H1 (cell line): ENCODE data around the gene TLE2. TPM values are rescaled to one million over a fixed set of nuclear protein-coding genes. Genes with fewer than 3 reads are reported as not detected.
"Not testable (repeated sequence)": the region's sequence is repeated elsewhere in the genome, so short reads cannot be mapped to it uniquely, and the experiment has no call there.

Source experiments
- CTCF ChIA-PET: fragments of 300-600 bp; sonication (Branson Sonifier 250); formaldehyde crosslinking; loops from one replicate; lab custom pipeline; 2021; ENCODE audit not compliant: partially characterized antibody; lab: Charles Lee
- POLR2A ChIA-PET: fragments of 300-600 bp; sonication (Branson Sonifier 250); formaldehyde crosslinking; loops from one replicate; lab custom pipeline; 2021; ENCODE audit warnings: inconsistent platforms; ENCODE audit not compliant: partially characterized antibody; lab: Charles Lee
- DNase-seq, 2 experiments: peaks; one replicate each; pipeline versions ENCODE4 v3.0.0 to v3.0.0-alpha.2; 2010 to 2022; ENCODE audit warnings: low spot score in 2 of 2, low read depth in 1 of 2, mixed read lengths in 1 of 2
- FAIRE-seq: peaks from 2 replicates; lab custom pipeline; 2011; peaks lifted over from hg19 to GRCh38; lab: Jason Lieb, UNC
- H2AFZ ChIP-seq: 2 replicates; pipeline ENCODE4 v1.8.1; 2012; ENCODE audit warnings: low read length, inconsistent platforms
- H2AK5ac ChIP-seq: 2 replicates; pipeline ENCODE4 v1.6.1; 2013; ENCODE audit warnings: low read depth, low read length
- H2BK120ac ChIP-seq: replicated peaks from 2 replicates; pipeline ENCODE3; 2013; ENCODE audit warnings: low read depth, low read length, inconsistent platforms
- H2BK12ac ChIP-seq: 2 replicates; pipeline ENCODE4 v1.6.1; 2013; ENCODE audit warnings: low read depth, low read length
- H2BK15ac ChIP-seq: 2 replicates; pipeline ENCODE4 v1.6.1; 2013; ENCODE audit warnings: low read length
- H2BK20ac ChIP-seq: 2 replicates; pipeline ENCODE4 v1.6.1; 2013; ENCODE audit warnings: low read length
- H2BK5ac ChIP-seq: 2 replicates; pipeline ENCODE4 v1.6.1; 2013; ENCODE audit warnings: low read depth, low read length
- H3K14ac ChIP-seq: 2 replicates; pipeline ENCODE4 v1.6.1; 2013; ENCODE audit warnings: inconsistent platforms; ENCODE audit not compliant: insufficient read length
- H3K18ac ChIP-seq: 2 replicates; pipeline ENCODE4 v1.6.1; 2013; ENCODE audit warnings: low read length; ENCODE audit errors: extremely low read depth
- H3K23ac ChIP-seq: 2 replicates; pipeline ENCODE4 v1.6.1; 2013; ENCODE audit warnings: inconsistent platforms; ENCODE audit not compliant: insufficient read length
- H3K23me2 ChIP-seq: 2 replicates; pipeline ENCODE4 v1.6.1; 2013; ENCODE audit warnings: low read depth, low read length
- H3K27ac ChIP-seq: 2 replicates; pipeline ENCODE4 v1.6.1; 2011; ENCODE audit warnings: low read depth, low read length, inconsistent platforms
- H3K27me3 ChIP-seq, 4 experiments: replicated peaks in 1 of 4; 1 replicate in 1 of 4; 2 replicates in 3 of 4; pipeline versions ENCODE4 v1.6.1 to v1.8.1; 2011 to 2013; ENCODE audit warnings: low read length in 3 of 4, mild to moderate bottlenecking in 3 of 4, inconsistent platforms in 2 of 4, mixed read lengths in 2 of 4, moderate library complexity in 1 of 4; ENCODE audit not compliant: control insufficient read depth in 3 of 4, insufficient read depth in 3 of 4; ENCODE audit errors: extremely low read depth in 1 of 4
- H3K36me3 ChIP-seq, 4 experiments: 2 replicates each; pipeline versions ENCODE4 v1.6.1 to v1.8.1; 2011 to 2013; ENCODE audit warnings: mild to moderate bottlenecking in 4 of 4, low read length in 3 of 4, moderate library complexity in 2 of 4, control low read depth in 1 of 4, inconsistent platforms in 1 of 4; ENCODE audit not compliant: insufficient read depth in 4 of 4, control insufficient read depth in 2 of 4
- H3K4ac ChIP-seq: replicated peaks from 2 replicates; pipeline ENCODE3; 2013; ENCODE audit warnings: low read length, low read depth, mixed read lengths, inconsistent platforms; ENCODE audit not compliant: insufficient read length
- H3K4me1 ChIP-seq, 4 experiments: replicated peaks in 1 of 4; 1 replicate in 1 of 4; 2 replicates in 3 of 4; pipeline versions ENCODE4 v1.6.1 to v1.8.1; 2011 to 2013; ENCODE audit warnings: low read length in 3 of 4, inconsistent platforms in 2 of 4, mixed read lengths in 1 of 4; ENCODE audit not compliant: insufficient read depth in 4 of 4, control insufficient read depth in 3 of 4
- H3K4me2 ChIP-seq, 2 experiments: 2 replicates each; pipeline versions ENCODE4 v1.6.1 to v1.8.1; 2011 to 2013; ENCODE audit warnings: low read depth in 2 of 2, low read length in 2 of 2, control low read depth in 1 of 2, inconsistent platforms in 1 of 2, mild to moderate bottlenecking in 1 of 2; ENCODE audit not compliant: insufficient read depth in 1 of 2
- H3K4me3 ChIP-seq, 4 experiments: fragments of 200-600, 300-600 bp in 1 of 4; sonication (generic), shearing (Covaris generic), sonication (Bioruptor Twin) in 1 of 4; 2 replicates each; pipeline versions ENCODE4 v1.5.1 to v1.8.1; 2011 to 2016; ENCODE audit warnings: low read length in 4 of 4, low read depth in 3 of 4, control low read depth in 2 of 4, inconsistent platforms in 2 of 4, mild to moderate bottlenecking in 2 of 4, mixed read lengths in 1 of 4, moderate library complexity in 1 of 4; ENCODE audit not compliant: insufficient read depth in 2 of 4; ENCODE audit errors: extremely low read depth in 1 of 4
- H3K56ac ChIP-seq: replicated peaks from 2 replicates; pipeline ENCODE3; 2013; ENCODE audit warnings: low read depth, mild to moderate bottlenecking, mixed read lengths, low read length, inconsistent platforms; ENCODE audit not compliant: insufficient read length
- H3K79me1 ChIP-seq: 2 replicates; pipeline ENCODE4 v1.6.1; 2013; ENCODE audit warnings: low read depth, low read length, control low read depth
- H3K79me2 ChIP-seq, 2 experiments: 2 replicates each; pipeline versions ENCODE4 v1.6.1 to v1.8.1; 2012 to 2013; ENCODE audit warnings: low read length in 2 of 2, mild to moderate bottlenecking in 2 of 2, inconsistent platforms in 1 of 2; ENCODE audit not compliant: insufficient read depth in 2 of 2, control insufficient read depth in 1 of 2
- H3K9ac ChIP-seq, 4 experiments: replicated peaks in 1 of 4; 1 replicate in 1 of 4; 2 replicates in 3 of 4; pipeline versions ENCODE4 v1.6.1 to v1.8.1; 2011 to 2013; ENCODE audit warnings: low read depth in 3 of 4, low read length in 3 of 4, control low read depth in 2 of 4, mild to moderate bottlenecking in 2 of 4, moderate library complexity in 2 of 4, inconsistent platforms in 1 of 4; ENCODE audit errors: extremely low read depth in 1 of 4
- H3K9me3 ChIP-seq, 2 experiments: 2 replicates each; pipeline versions ENCODE4 v1.6.1 to v1.8.1; 2012 to 2013; ENCODE audit warnings: mild to moderate bottlenecking in 2 of 2, moderate library complexity in 2 of 2, control low read depth in 1 of 2, inconsistent platforms in 1 of 2, low read depth in 1 of 2, low read length in 1 of 2, mixed read lengths in 1 of 2; ENCODE audit not compliant: insufficient read depth in 2 of 2
- H4K20me1 ChIP-seq, 2 experiments: replicated peaks in 1 of 2; 2 replicates each; pipeline versions ENCODE3 to v1.8.1; 2011 to 2013; ENCODE audit warnings: inconsistent platforms in 2 of 2, low read length in 2 of 2, mild to moderate bottlenecking in 1 of 2; ENCODE audit not compliant: insufficient read depth in 2 of 2, control insufficient read depth in 1 of 2
- H4K5ac ChIP-seq: 2 replicates; pipeline ENCODE4 v1.6.1; 2013; ENCODE audit warnings: low read length, low read depth, mixed read lengths, inconsistent platforms; ENCODE audit not compliant: insufficient read length
- H4K8ac ChIP-seq: 2 replicates; pipeline ENCODE4 v1.8.0; 2013; ENCODE audit warnings: mild to moderate bottlenecking, moderate library complexity, low read length, inconsistent platforms; ENCODE audit not compliant: insufficient read depth; ENCODE audit errors: extremely low read depth
- H4K91ac ChIP-seq: replicated peaks from 2 replicates; pipeline ENCODE3; 2013; ENCODE audit warnings: low read length, mixed read lengths, inconsistent platforms; ENCODE audit not compliant: insufficient read length
- WGBS, 2 experiments: shearing (Covaris generic) in 1 of 2; methylation state at CpG; one replicate each; pipeline versions ENCODE4 v1.1.6 to v1.1.7; 2013 to 2015; ENCODE audit warnings: low lambda C conversion rate in 2 of 2, mixed read lengths in 2 of 2, inconsistent platforms in 1 of 2, low coverage in 1 of 2, missing lambda C conversion rate in 1 of 2; ENCODE audit not compliant: insufficient replicate concordance in 2 of 2, insufficient coverage in 1 of 2, insufficient read length in 1 of 2; ENCODE audit errors: extremely low coverage in 1 of 2, missing lambda C conversion rate in 1 of 2; 5-methylcytosine and 5-hydroxymethylcytosine counted together
- polyA plus RNA-seq, 7 experiments: library from polyadenylated mRNA; depleted of rRNA in 3 of 7; stranded (reverse) in 5 of 7; unstranded in 2 of 7; fragments of >200 nt in 5 of 7; fragments of 200-250 nt in 2 of 7; gene quantifications; 1 replicate in 5 of 7; 2 replicates in 1 of 7; 4 replicates in 1 of 7; pipeline versions ENCODE4 v1.2.1 to v1.2.3, GENCODE V29; 2011 to 2013; ENCODE audit warnings: missing spikeins in 2 of 7, mixed read lengths in 2 of 7
- total RNA-seq: library from RNA; stranded (reverse); fragmentation: NEBNext Ultra II Directional; extraction: Animal tissue kit (Norgen Biotek cat#: 25700); gene quantifications from 2 replicates; pipeline ENCODE4 v1.2.1, GENCODE V29; 2021

TLE2 gene
- total and polyA plus RNA-seq, 2 of the 8 experiments (the other 6 are each of a cell fraction or from before 2014, with no cell fraction given) = 8.0 to 11.5 TPM

- H3K79me1 ChIP-seq, H4K5ac ChIP-seq, H3K79me2 ChIP-seq, H3K4ac ChIP-seq, DNase-seq, H2BK15ac ChIP-seq, FAIRE-seq, H3K27ac ChIP-seq, H2BK5ac ChIP-seq, H3K18ac ChIP-seq, H3K9ac ChIP-seq, H3K9me3 ChIP-seq, H4K20me1 ChIP-seq, H2AFZ ChIP-seq, H2AK5ac ChIP-seq, H3K36me3 ChIP-seq, H2BK120ac ChIP-seq, H3K14ac ChIP-seq, H4K8ac ChIP-seq, H3K23ac ChIP-seq, H3K56ac ChIP-seq, H2BK12ac ChIP-seq: not testable (repeated sequence)
- H2BK20ac ChIP-seq = 0 out of 2 replicates have a peak overlapping the region, but pooled peaks have one; percentile 13
- peaks cover 3 to 25% (median 15%) of the 10 kb centered on the region in 4 experiments; a peak in 5 of 7 replicates for H3K27me3 ChIP-seq
- peaks cover 0 to 18% (median 15%) of the 10 kb centered on the region in 4 experiments; a peak in 6 of 7 replicates for H3K4me1 ChIP-seq
- peaks cover 22% of the 10 kb centered on the region for H3K23me2 ChIP-seq
- 62% methylated on average over 11 of the region's 14 CpGs; no CpG with 5 or more reads in 1 of the 2 experiments for WGBS, 2 experiments
- peak overlapping the region; percentile 71 to 90; a peak in 3 of 4 replicates for H3K4me2 ChIP-seq
- peak overlapping the region in 2 of 4 experiments; percentile 49 to 73; a peak in 3 of 8 replicates for H3K4me3 ChIP-seq
- ChIA-PET CTCF (interaction anchor here (0.6 to 6.3 kb wide), 23 partner anchors 9 to 443 kb away, joined by 3 to 36 read pairs (median 5); partner anchors contain the start of gene TLE6), POLR2A (interaction anchor here (0.6 to 4.0 kb wide), 15 partner anchors 10 to 535 kb away, joined by 3 to 56 read pairs (median 4); partner anchors contain the start of gene TLE6)
- peak overlapping the region; percentile 69 for H4K91ac ChIP-seq
Observed at GRCh38 chr19:3036977-3037544, 8.0 kb upstream of the TLE2 start.
